OCI-LY3 (cell line): ENCODE results near the gene STIM2.

Experiments
- CTCF ChIP-seq: fragments of 200-600, 300-600 bp; sonication (generic); IDR thresholded peaks from 2 replicates; pipeline ENCODE4 v1.5.1; 2014; ENCODE audit warnings: antibody characterized with exemption, low read length, low read depth
- EZH2phosphoT487 ChIP-seq: fragments of 200-600 bp; shearing (Covaris generic); IDR thresholded peaks from 2 replicates; pipeline ENCODE4 v1.6.1; 2018; ENCODE audit warnings: antibody characterized with exemption, mixed run types, low read depth

DNA sequence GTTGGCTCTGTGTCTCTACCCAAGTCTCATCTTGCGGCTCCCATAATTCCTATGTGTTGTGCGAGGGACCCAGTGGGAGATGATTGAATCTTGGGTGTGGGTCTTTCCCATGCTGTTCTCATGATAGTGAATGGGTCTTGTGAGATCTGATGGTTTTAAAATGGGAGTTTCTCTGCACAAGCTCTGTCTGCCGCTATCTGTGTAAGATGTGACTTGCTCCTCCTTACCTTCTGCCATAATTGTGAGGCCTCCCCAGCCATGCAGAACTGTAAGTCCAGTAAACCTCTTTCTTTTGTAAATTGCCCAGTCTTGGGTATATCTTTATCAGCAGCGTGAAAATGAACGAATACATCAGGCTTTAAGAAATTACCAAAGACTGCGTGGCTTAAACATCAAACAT, 31.2 kb downstream of the STIM2 start:
- TF ChIP-seq CTCF, result no peak
- TF ChIP-seq EZH2phosphoT487, result no peak
